NCI-H1092 treated with DMSO at 0.1 percent for 48 hours (cell line): ENCODE measurements around the gene HELZ.

Source experiments
- DNase-seq: peaks from one replicate; lab custom pipeline; 2025; lab: John Stamatoyannopoulos, UW

The HELZ gene

DNA sequence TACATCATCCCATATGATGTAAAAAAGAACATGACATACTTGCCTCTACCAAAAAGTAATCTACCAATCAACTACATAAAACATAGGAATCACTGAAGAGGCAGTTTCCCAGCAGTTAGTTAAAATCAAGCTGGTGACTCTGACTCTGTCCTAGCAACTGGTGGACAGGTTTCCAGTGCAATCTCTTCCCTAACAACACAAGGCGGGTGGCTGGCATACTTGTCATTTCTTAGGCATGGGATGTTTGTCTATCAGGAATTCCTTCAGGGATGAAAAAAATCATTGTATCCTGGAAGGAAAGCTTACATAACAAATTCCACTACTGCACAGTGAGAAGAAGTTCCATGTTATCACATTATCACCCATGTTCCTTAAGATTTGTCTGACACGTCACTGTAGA, 50.9 kb downstream of the HELZ start:
- DNase-seq = no peak

- no peak for DNase-seq
Observed at GRCh38 chr17:67187927-67188326, 57.1 kb downstream of the HELZ start.

DNA sequence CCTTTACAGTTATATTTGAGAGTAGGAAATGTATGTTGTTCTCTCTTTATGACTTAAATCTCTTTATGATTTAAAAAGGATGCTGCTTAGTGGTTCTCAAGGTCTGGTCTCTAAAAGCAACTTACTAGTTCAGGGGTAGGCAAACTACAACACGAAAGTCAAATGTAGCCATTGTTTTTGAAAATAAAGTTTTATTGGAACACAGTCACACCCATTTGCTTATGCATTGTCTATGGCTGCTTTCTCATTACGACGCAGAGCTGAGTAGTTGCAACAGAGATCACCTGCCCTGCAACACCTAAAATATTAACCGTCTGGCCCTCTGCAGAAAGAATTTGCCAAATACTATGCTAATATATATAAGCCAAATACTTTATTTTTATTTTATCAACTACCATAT, 58.2 kb downstream of the HELZ start:
- no peak for DNase-seq

DNA sequence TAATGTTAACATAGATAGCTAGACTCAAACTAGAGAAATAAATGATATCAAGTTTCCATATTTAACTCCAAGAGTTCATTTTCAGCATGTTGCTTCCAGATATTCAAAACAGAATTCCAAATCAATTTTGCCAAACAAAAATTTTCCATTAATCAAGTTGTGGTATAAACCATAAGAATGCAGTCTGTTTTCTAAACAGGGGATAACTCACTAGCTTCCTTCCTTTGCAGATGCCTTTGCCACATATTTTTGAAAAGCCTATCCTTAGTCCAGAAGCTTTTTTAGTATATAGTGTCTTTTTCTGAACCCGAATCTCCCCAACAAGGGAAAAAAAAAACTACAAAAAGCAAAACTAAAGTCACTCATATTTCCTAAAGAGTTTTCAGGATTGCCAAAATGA, 61.5 kb downstream of the HELZ start:
- DNase-seq = no peak

- DNase-seq = no peak
Observed at GRCh38 chr17:67181825-67182224, 63.2 kb downstream of the HELZ start.

GRCh38 chr17:67180275-67180674, 64.7 kb downstream of the HELZ start:
- DNase-seq = no peak

- no peak for DNase-seq
Observed at GRCh38 chr17:67178555-67178954, 66.4 kb downstream of the HELZ start.

DNA sequence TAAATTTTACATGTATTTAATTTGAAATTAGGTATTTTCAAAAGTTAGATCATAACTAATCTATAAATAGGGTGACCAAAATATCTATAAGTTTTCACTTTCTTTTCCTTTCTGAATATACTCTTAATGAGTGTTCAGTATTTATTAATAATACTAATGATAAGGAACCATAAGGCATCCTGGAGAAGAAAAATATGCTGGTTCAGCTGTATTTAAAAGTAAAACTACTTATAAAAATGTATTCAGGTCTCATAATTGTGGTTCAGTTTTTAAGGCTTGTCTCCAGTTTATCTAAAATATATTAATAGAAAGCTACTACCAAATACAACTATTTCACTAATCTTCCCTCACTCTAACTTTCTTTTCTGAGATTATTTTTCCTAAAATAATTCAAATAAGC, 67.3 kb downstream of the HELZ start:
- no peak for DNase-seq

DNA sequence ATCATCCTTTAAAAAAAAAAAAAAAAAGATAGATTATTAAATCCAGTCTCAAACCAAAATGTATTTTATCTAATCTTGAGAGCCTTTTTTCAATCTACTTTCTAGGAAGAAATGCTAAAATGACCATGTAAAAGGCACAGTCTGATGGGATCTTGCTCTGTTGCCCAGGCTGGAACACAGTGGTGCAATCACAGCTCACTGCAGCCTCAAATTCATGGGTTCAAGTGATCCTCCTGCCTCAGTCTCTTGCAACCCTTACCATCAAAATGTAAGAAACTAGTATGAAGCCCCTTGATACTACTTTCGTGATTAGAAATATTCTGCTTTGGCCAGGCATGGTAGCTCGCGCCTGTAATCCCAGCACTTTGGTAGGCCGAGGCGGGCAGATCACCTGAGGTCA, 70.8 kb downstream of the HELZ start:
- no peak for DNase-seq

DNA sequence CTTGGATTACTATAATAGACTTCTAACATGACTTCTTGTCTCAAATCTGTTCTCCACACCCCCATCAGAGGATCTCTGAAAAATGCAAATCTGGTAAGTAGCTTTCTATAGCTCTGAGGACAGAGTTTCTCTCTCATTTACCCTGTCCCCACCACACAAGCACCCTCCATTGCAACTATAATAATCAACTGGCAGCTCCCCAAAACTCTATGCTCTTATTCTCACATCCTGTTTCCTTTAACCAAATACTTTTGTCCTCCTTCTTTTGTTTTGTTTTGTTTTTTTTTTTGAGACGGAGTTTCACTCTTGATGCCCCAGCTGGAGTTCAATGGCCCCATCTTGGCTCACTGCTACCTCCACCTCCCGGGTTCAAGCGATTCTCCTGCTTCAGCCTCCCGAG, 73.4 kb downstream of the HELZ start:
- DNase-seq = no peak

- DNase-seq = no peak
Observed at GRCh38 chr17:67168496-67168895, 76.5 kb downstream of the HELZ start.

DNA sequence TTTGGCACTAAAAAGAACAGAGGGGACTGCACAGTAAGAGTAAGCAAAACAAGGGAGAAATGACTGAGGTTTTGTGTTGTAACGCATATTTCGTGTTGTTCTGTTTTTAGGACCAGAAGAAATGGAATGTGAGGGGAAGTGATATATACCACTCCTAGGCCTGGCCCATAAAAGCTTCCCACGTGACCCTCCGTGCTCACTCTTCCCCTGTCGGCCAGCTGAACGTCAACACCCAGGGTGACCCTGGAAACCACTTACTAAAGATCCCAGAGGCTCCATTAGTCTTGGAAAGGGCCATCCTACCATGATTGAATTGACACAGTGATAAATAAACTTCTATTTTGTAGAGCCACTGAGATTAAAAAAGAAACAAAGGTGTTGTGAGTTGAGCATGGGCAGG, 79.8 kb downstream of the HELZ start:
- DNase-seq = no peak

GRCh38 chr17:67164302-67164701, 80.7 kb downstream of the HELZ start:
- DNase-seq = no peak

DNA sequence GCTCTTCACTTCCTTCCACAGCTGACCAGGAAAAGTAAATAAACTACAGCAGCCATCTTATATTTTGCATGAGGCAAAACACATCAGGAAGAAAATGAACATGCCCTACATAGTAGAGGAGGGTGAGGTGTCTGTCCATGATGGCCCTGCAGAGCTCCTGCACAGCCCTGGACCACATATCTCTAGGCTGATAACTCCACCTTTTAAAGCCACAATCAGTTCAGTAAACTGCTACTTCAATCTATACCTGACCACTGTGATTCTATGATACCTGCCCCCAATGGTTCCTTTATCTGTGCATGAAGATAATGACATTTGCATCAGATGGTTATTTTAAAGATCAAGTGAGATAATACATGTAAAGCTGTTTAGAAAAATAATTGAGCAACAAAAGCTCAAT, 82.2 kb downstream of the HELZ start:
- no peak for DNase-seq

DNA sequence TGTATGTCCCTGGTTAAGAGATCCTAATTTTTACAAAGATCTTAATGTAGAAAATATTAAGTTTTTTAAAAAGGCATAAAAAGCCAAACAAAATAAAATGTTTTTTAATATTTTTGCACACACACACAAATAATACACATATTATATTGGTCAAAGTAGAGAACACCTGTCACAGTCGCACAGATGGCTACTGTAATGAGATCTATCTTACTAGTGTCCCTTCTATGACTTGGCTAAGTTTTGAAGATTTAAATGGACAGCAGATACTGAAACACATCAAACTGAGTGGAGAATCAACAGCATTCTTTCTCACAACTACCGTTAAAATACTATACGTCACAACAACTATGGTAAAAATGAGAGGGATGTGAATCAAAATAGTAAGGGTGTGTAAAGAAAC, 83.4 kb downstream of the HELZ start:
- DNase-seq = no peak

- no peak for DNase-seq
Observed at GRCh38 chr17:67160791-67161190, 84.2 kb downstream of the HELZ start.

- peak; percentile 9 for DNase-seq
Observed at GRCh38 chr17:67157732-67158639, 87.0 kb downstream of the HELZ start.

DNA sequence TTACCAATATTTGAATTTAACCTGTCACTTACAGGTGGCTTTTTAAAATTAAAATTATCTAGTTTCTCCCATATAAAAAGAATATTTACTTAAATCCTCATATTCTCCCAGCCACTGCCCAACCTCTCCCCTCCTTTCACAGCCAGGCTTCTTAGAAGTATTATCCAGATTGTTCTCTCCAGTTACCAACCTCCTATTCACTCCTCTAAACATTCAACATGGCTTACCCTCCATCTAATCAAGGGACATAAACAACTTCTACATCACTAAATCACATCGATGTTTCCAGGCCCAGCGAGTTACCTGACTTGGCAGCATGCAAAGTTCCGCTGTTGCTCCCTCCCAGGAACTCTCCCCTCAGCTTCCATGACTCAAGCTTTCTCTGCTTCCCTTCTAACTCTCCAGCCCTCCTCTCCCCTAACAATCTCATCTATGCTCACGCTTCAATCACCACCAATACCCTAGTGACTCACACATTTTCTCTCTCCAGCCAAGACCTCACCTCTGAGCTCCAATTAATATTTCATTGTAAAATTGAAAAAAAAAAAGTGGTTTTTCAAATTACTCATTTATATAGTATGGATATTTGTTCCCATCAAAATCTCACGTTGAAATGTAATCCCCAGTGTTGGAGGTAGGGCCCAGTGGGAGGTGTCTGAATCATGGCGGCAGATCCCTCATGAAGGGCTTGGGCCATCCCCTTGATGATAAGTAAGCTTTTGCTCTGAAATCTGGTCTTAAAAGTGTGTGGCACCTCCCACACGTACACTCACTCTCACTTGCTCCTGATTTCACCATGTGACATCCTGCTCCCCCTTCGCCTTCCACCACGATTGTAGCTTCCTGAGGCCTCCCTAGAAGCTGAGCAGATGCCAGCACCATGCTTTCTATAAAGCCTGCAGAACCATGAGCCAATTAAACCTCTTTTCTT, 88.5 kb downstream of the HELZ start:
- no peak for DNase-seq

GRCh38 chr17:67152824-67153223, 92.2 kb downstream of the HELZ start:
- no peak for DNase-seq

- no peak for DNase-seq
Observed at GRCh38 chr17:67151717-67152116, 93.3 kb downstream of the HELZ start.

DNA sequence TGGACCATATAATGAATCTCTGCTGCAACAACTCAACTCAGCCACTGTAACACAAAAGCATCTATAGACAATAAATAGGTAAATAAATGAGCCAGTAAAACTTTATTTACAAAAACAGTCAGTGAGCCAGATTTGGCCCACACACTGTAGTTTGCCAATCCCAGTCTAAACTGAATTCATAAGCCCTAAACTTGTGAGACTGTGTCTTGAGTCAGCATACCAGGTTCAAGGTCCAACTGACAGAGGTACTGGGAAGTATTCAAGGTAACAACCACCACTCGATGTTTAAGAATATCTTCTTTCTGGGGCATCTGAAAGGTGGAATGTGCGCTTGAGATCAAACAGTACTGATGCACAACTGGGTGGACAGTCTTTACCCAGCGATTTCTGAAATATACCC, 94.2 kb downstream of the HELZ start:
- DNase-seq = no peak

DNA sequence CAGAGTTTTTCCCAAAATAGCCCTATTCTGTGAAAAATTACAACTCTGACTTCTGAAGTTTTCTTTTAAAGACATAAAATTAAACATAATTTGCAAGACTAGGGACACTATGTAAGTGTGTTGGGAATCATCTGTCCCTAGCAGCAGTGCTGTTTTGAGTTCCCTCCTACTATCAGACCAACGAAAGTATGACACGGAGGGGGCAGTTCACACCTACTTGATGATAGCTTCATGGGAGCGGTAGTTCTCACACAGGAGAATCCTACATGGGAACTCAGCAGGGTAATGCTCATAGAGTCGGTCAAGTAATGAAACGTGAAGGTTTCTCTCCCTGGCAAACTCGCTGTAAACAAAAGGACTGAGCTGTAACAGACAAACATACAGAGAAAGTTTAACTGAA, 96.6 kb downstream of the HELZ start:
- no peak for DNase-seq

- no peak for DNase-seq
Observed at GRCh38 chr17:67145183-67145805, 99.7 kb downstream of the HELZ start.
